ENCODE results near the gene CPA5.

CPA5 gene

GRCh38 chr7:130302649-130303048, 42.0 kb upstream of the CPA5 start:
- H3K4me3 ChIP-seq (replicated peaks; ENCODE audit: low read depth, low read length): no peak overlapping the region
- DNase-seq (ENCODE audit: extremely low read depth, low read depth): no peak
- TF ChIP-seq CTCF (IDR thresholded peaks at IDR 0.05; ENCODE audit: low read depth, low read length, missing control alignments): no peak

- DNase-seq (ENCODE audit: extremely low read depth, low read depth): no peak
These were observed 41.5 kb upstream of the CPA5 start for GRCh38 chr7:130303127-130303526.

GRCh38 chr7:130303551-130303950, 41.1 kb upstream of the CPA5 start:
- TF ChIP-seq CTCF (IDR thresholded peaks at IDR 0.05; ENCODE audit: low read depth, low read length, missing control alignments): no peak
- H3K4me3 ChIP-seq (replicated peaks; ENCODE audit: low read depth, low read length): no peak overlapping the region
- DNase-seq (ENCODE audit: extremely low read depth, low read depth): no peak

More at GRCh38 chr7:130303127-130303526, 41.5 kb upstream of the CPA5 start:
- no peak for TF ChIP-seq CTCF (IDR thresholded peaks at IDR 0.05; ENCODE audit: low read depth, low read length, missing control alignments)
- H3K4me3 ChIP-seq (replicated peaks; ENCODE audit: low read depth, low read length): no peak overlapping the region

GRCh38 chr7:130303982-130304381, 40.6 kb upstream of the CPA5 start:
- TF ChIP-seq CTCF (IDR thresholded peaks at IDR 0.05; ENCODE audit: low read depth, low read length, missing control alignments): no peak
- no peak overlapping the region for H3K4me3 ChIP-seq (replicated peaks; ENCODE audit: low read depth, low read length)
- DNase-seq (ENCODE audit: extremely low read depth, low read depth): no peak

- DNase-seq (ENCODE audit: extremely low read depth, low read depth): no peak
- TF ChIP-seq CTCF (IDR thresholded peaks at IDR 0.05; ENCODE audit: low read depth, low read length, missing control alignments): no peak
These were observed 39.7 kb upstream of the CPA5 start for GRCh38 chr7:130304878-130305277.

GRCh38 chr7:130305433-130306042, 39.1 kb upstream of the CPA5 start:
- no peak for TF ChIP-seq CTCF (IDR thresholded peaks at IDR 0.05; ENCODE audit: low read depth, low read length, missing control alignments)
- no peak for DNase-seq (ENCODE audit: extremely low read depth, low read depth)
- no peak overlapping the region for H3K4me3 ChIP-seq (replicated peaks; ENCODE audit: low read depth, low read length)

More at GRCh38 chr7:130304878-130305277, 39.7 kb upstream of the CPA5 start:
- no peak overlapping the region for H3K4me3 ChIP-seq (replicated peaks; ENCODE audit: low read depth, low read length)

- TF ChIP-seq CTCF (IDR thresholded peaks at IDR 0.05; ENCODE audit: low read depth, low read length, missing control alignments): no peak
- no peak for DNase-seq (ENCODE audit: extremely low read depth, low read depth)
These were observed 34.6 kb upstream of the CPA5 start for GRCh38 chr7:130309986-130310385.

More at GRCh38 chr7:130309986-130310385, 34.6 kb upstream of the CPA5 start:
- no peak overlapping the region for H3K4me3 ChIP-seq (replicated peaks; ENCODE audit: low read depth, low read length)
